Uterus (tissue), 2 donors: ENCODE data around the gene DNAH1.

Experiments used
- CTCF ChIP-seq, 4 experiments: fragments of 200-600 bp in 2 of 4; fragments of 450-650 bp in 2 of 4; sonication (generic) in 2 of 4; IDR thresholded peaks; one replicate each; pipeline ENCODE4 v1.5.1; 2016 to 2019; ENCODE audit warnings: antibody characterized with exemption in 4 of 4, mild to moderate bottlenecking in 2 of 4, moderate library complexity in 1 of 4
- POLR2A ChIP-seq, 2 donors: fragments of 450-650 bp; IDR thresholded peaks; one replicate each; pipeline ENCODE4 v1.6.1; 2016; ENCODE audit warnings: antibody characterized with exemption in 2 of 2, mild to moderate bottlenecking in 1 of 2, moderate library complexity in 1 of 2

- TF ChIP-seq CTCF (IDR thresholded peaks at IDR 0.05) (no peak), POLR2A (IDR thresholded peaks at IDR 0.05) (no peak)
Measured at GRCh38 chr3:52311576-52312119, 4.5 kb upstream of the DNAH1 start.
